Stimulated activated CD8-positive, alpha-beta memory T cell treated with anti-CD3 and anti-CD28 coated beads, Interleukin-15, amount 100 ng/mL, for 1 hour (primary cell): ENCODE results near the gene UBASH3B.
"Not testable (repeated sequence)": the region's sequence is repeated elsewhere in the genome, so short reads cannot be mapped to it uniquely, and the experiment has no call there.

ENCODE experiments used
- DNase-seq: peaks from one replicate; pipeline ENCODE4 v3.0.0-alpha.2; 2020; ENCODE audit warnings: low read depth

UBASH3B gene

GRCh38 chr11:122852796-122853160 is 197.3 kb downstream of the UBASH3B start:
- DNase-seq: no peak

- DNase-seq: no peak
Observed at GRCh38 chr11:122853261-122853660, 197.7 kb downstream of the UBASH3B start.

GRCh38 chr11:122853971-122854446 is 198.5 kb downstream of the UBASH3B start:
- no peak for DNase-seq

- no peak for DNase-seq
Observed at GRCh38 chr11:122861631-122862030, 206.1 kb downstream of the UBASH3B start.

- no peak for DNase-seq
Observed at GRCh38 chr11:122862091-122862490, 206.6 kb downstream of the UBASH3B start.

- DNase-seq: not testable (repeated sequence)
Observed at GRCh38 chr11:122863154-122863553, 207.6 kb downstream of the UBASH3B start.

- DNase-seq: no peak
Observed at GRCh38 chr11:122863704-122864326, 208.3 kb downstream of the UBASH3B start.
